ENCODE measurements around the gene DIP2A.
"Not testable (repeated sequence)": the region's sequence is repeated elsewhere in the genome, so short reads cannot be mapped to it uniquely, and the experiment has no call there.

DIP2A gene

DNA sequence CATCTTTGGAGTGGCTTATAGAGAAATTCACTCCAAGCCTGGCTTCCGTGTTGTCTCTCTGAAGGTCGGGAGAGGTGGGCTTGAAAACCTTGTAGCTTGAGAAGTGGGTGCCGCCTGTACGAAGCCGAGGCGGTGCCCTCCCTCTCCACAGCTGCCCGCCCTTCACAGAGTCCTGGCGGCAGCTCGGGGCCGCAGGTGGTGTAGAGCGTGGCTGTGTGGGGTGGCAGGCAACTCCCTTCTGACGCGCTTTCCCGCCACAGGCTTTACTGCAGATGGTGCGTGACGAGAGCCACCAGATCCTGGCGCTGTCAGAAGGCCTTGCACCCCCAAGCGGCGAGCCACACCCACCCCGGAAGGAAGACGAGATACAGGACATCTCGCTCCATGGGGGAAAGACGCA is 33.1 kb upstream of the DIP2A start:
- DNase-seq (ENCODE audit: low read depth in 1 of 2, low spot score in 1 of 2): no peak

DNA sequence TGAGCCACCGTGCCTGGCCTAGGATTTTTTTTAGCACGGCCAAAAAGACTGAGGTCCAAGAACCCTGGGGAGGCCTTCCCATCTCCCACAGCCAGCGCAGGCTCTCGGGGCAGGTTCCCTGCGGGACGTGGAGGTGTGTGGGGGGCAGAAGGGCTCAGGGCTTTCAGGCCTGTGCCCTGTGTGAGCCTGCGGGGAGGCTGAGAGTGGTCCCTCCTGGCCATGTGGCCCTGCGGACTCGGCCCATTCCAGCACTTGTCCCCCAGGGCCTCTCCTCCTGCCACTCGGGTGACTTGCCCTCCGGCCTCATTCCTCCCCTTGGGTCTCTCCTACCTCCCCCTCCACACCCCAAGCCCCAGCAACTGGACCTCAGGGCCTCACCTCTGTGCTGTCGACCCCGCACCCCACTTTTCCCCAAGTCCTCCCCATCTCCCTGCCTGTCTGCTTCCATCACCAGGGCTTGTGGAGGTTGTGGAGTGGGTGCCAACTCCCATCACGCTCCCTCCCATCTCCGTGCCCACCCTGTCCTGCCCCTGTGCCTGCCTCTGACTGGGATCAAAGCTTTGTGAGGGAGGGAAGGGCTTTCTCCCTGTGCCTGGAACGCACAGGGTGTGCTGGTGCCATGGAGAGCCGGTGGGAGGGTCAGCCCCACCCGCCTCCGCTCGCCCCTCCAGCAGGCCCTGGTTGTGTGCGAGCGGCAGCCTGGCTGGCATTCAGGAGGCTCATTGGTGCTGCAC is 32.2 kb upstream of the DIP2A start:
- no peak for DNase-seq (ENCODE audit: low read depth in 1 of 2, low spot score in 1 of 2)

DNA sequence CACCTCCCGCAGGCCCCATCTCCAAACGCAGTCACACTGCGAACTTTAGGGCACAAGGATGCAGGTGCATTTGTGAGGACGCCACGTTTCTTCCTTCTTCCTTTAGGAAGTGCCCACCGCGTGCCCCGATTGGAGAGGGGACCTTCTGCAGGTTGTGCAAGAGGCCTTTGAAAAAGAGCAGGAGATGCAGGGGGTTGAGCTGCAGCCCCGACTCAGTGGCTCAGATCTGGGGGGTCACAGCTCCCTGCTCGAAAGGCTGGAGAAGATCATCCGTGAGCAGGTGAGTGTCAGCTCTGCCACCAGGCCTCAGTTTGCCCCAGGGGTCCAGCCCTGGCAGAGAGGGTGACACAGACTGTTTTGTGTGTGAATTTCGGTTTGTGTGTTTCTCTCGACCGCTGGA is 31.2 kb upstream of the DIP2A start:
- no peak for DNase-seq (ENCODE audit: low read depth in 1 of 2, low spot score in 1 of 2)

DNA sequence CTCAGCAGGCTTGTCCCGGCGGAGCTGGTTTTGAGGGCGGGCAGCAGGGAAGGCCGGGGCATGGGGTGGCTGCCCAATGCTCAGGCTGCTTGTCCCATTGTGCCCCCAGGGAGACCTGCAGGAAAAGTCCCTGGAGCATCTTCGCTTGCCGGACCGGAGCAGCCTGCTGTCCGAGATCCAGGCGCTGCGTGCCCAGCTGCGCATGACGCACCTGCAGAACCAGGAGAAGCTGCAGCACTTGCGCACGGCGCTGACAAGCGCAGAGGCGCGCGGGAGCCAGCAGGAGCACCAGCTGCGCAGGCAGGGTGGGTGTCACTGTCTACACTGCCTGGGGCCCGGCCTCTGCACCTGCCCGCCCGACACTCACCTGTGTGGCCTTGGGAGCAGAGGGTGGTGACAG is 30.4 kb upstream of the DIP2A start:
- no peak for DNase-seq (ENCODE audit: low read depth in 1 of 2, low spot score in 1 of 2)

DNA sequence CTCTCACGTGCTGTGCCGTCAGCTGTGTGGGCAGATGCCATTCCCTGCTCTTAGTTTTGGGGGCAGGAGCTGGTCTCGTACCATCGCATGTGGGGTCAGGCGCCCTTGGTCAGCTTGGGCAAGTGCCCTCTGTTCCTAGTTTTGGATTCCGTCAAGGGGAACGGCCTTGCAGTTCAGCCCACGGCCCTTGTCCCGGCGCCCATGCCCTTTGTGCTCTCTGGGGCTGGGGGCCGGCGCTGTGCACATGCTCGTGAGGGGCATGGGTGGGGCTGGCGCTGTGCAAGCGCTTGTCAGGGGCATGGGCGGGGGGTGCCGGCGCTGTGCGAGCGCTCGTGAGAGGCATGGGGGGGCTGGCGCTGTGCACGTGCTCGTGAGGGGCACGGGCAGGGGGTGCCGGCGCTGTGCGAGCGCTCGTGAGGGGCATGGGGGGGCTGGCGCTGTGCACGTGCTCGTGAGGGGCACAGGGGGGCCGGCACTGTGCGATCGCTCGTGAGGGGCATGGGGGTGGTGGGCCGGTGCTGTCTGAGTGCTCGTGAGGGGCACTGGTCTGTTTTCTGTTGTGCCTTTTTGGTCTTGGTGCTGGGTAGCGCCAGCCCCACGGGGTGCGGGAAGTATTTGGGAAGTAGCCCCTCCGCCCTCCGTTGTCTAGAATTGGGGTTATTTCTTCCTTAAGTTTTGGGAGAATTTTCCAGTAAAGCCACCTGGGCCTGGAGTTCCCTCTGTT is 29.5 kb upstream of the DIP2A start:
- DNase-seq (ENCODE audit: low read depth in 1 of 2, low spot score in 1 of 2): no peak

DNA sequence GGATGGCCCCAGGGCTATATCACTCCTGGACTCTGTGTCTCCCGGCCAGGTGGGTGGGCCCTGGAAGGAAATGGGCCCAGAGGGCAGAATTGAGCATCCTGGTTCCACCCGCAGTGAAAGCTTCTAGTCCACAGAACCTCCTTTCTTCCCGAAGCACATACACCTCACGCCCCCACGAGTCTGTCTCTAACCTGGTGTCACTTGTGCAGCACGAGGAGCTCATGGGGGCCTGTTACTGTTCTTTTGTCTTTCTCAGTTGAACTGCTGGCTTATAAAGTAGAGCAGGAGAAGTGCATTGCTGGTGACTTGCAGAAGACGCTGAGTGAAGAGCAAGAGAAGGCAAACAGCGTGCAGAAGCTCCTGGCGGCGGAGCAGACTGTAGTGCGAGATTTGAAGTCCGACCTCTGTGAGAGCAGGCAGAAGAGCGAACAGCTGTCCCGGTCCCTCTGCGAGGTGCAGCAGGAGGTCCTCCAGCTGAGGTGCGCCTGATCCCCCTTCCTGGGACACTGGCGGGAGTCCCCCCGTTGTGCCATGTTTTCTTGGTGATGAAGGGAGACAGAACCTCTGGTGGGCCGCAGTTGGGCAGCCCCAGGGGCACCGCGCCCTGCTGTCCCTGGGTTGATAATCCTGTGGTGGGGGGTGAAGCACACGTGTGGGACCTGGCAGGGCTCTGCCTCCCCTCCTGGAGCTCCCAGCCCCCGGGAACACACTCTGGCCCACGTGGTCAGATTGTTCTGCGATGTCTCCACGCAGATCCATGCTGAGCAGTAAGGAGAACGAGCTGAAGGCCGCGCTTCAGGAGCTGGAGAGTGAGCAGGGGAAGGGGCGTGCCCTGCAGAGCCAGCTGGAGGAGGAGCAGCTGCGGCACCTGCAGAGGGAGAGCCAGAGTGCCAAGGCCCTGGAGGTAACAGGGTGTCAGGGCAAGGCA is 28.7 kb upstream of the DIP2A start:
- no peak for DNase-seq (ENCODE audit: low read depth in 1 of 2, low spot score in 1 of 2)

DNA sequence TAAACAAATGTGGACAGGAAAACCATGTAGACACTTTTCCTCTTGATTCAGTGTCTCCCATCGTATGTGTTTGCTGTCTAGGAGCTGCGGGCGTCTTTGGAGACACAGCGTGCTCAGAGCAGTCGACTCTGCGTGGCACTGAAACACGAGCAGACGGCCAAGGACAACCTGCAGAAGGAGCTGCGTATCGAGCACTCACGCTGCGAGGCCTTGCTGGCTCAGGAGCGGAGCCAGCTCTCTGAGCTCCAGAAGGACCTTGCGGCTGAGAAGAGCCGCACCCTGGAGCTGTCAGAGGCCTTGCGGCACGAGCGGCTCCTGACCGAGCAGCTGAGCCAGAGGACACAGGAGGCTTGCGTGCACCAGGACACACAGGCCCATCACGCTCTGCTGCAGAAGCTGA is 27.2 kb upstream of the DIP2A start:
- no peak for DNase-seq (ENCODE audit: low read depth in 1 of 2, low spot score in 1 of 2)

DNA sequence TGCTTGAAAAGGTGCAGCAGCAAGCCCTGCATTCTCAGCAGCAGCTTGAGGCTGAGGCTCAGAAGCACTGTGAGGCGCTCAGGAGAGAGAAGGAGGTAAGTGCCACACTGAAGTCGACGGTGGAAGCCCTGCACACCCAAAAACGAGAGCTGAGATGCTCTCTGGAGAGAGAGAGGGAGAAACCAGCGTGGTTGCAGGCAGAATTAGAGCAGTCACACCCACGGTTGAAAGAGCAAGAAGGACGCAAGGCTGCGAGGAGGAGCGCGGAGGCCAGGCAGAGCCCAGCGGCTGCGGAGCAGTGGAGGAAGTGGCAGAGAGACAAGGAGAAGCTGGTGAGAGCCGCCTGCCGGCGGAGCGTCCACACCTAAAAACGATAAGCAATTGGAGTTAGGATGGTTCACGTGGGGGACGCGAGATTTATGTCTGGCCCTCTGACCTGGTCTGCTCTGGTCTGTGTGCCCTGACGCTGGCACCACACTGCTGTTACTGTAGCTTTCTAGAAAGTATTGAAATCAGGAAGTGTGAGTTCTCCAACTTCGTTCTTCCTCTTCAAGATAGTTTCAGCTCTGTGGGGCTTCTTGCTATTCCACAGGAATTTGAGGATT is 26.7 kb upstream of the DIP2A start:
- DNase-seq (ENCODE audit: low read depth in 1 of 2, low spot score in 1 of 2): no peak

DNA sequence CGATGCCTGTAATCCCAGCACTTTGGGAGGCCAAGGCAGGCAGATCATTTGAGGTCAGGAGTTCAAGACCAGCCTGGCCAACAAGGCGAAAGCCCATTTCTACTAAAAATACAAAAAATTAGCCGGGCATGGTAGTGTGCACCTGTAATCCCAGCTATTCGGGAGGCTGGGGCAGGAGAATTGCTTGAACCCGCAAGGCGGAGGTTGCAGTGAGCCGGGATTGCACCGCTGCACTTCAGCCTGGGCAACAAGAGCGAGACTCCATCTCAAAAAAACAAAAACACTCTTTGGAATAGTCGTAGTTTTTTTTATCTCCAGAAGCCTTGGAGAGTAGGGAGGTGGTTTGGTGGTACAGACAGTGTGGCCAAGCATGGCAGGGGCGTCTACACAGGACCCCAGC is 25.6 kb upstream of the DIP2A start:
- DNase-seq (ENCODE audit: low read depth in 1 of 2, low spot score in 1 of 2): not testable (repeated sequence)

DNA sequence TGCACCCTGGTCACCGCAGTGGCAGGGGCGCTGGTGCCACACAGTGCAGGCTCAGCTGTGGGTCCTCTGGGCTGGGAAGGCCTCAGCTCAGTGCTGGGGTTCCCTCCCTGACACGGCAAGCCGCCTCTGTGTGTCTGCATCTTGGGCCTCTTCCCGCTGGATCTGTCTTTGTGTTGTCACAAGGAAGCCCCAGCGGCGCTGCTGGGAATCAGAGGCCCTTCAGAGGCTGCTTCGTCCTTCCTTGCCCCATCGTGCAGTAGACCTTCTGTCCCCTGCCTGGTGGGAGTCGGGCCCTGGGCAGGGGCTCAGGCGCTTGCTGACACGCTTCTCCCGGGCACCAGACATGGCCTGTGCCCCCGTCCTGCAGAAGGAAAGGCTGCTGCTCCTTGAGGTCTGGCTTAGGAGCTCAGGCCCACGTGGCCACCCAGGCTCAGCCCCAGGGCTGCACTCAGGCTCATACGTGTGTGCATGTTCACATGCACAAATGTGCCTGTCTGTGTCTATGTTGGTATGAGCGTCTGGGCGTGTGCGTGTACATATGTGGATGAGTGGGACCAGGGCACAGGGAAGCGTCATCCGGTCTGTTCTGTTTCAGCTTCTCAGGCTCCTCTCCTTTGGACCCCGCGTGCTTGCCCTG is 24.3 kb upstream of the DIP2A start:
- DNase-seq (ENCODE audit: low read depth in 1 of 2, low spot score in 1 of 2): no peak

DNA sequence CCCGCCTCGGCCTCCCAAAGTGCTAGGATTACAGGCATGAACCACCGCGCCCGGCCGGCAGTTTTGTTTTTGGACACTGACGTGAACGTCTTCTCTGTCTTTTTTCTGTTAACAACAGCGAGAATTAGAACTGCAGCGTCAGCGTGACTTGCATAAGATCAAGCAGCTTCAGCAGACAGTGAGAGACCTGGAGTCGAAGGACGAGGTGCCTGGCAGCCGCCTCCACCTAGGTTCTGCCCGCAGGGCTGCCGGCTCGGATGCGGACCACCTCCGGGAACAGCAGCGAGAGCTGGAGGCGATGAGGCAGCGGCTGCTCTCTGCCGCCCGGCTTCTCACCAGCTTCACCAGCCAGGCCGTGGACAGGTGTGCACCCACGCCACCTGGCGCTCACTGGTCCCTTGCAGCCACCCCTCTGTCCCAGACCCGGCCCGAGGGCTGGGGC is 22.9 kb upstream of the DIP2A start:
- DNase-seq (ENCODE audit: low read depth in 1 of 2, low spot score in 1 of 2): no peak

DNA sequence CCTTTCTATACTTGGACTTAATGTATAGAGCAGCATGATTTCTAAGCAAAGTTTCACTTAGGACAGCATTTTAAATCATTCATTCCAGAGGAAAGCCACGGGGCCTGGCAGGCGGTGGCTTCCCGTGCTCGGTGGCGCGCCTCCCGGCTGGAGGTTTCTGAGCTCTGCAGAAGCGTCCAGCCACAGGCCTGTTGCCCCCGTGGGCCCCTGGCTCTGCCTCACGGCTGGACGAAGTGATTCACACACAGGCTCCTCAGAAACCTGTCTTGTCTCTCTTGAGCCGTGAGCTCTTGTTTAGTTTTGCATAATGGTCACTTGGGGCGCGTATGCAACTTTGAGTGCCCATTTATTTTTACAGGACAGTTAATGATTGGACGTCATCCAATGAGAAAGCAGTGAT is 22.1 kb upstream of the DIP2A start:
- no peak for DNase-seq (ENCODE audit: low read depth in 1 of 2, low spot score in 1 of 2)

DNA sequence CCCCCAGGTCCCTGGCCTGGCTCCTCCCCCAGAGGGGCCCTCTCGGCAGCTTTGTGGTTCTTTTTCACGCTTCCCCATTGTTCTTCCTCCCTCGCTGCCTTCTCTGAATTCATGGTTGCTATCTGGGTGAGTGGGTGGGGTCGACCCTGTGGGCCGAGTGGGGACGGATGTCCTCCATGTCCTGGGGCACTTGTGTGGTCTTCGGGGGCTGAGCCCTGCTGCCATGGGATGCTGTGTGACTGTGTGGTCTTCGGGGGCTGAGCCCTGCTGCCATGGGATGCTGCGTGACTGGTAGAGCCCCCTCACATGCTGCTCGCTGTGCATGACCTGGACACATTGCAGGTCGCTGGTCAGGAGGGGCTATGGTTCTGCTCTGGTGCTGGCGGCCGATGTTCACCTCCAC is 21.6 kb upstream of the DIP2A start:
- DNase-seq (ENCODE audit: low read depth in 1 of 2, low spot score in 1 of 2): no peak

DNA sequence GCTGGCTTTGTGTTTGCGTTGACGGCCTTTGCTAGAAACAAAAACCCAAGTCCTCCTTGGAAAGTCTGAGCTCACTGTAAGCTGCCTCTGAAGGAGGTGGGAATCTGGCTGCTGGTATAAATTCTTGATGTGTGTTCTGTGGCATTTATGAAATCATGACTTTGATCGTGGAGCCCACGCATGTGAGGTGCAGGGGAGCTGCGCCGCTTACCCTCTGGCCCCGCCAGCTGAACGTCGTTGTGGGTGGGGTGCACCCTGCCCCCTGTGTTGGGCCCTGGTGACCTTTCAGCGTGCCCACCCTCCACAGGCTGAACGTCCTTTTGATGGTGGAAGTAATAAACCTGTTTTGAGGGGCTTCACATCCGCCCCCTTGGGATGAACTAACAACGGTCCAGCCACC is 21.2 kb upstream of the DIP2A start:
- DNase-seq (ENCODE audit: low read depth in 1 of 2, low spot score in 1 of 2): no peak

DNA sequence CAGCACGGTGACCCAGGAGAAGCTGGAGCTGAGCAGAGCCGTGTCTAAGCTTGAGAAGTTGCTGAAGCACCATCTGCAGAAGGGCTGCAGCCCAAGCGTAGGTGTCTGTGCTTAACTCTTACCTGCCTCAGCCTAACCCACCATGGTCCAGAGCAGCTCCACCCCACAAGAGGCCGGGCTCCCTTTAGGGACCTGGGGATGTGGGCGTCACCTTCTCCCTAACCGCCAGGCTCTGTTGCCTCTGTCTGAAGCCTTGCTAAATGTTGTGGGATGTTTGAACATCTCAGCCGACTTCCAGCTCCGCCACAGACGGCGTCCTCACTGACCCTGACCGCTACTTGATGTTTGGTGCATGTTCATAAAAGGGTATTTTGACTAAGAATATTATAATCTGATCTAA is 20.4 kb upstream of the DIP2A start:
- no peak for DNase-seq (ENCODE audit: low read depth in 1 of 2, low spot score in 1 of 2)

DNA sequence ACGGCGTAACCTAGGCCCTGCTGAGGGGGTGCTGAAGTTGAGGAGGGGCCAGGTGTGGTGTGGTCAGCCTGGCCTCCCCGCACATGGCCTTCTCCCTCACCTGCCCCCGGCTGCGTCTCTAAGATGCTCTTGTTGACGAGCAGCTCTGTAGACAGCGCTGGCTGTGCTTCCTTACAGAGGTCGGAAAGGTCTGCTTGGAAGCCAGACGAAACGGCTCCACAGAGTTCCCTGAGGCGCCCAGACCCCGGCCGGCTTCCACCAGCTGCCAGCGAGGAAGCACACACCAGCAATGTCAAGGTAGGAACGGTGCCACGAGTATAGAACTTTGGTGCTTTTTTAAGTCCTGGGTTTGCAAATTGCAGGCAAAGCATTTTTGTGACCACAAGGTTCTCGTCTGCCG is 18.8 kb upstream of the DIP2A start:
- no peak for DNase-seq (ENCODE audit: low read depth in 1 of 2, low spot score in 1 of 2)

DNA sequence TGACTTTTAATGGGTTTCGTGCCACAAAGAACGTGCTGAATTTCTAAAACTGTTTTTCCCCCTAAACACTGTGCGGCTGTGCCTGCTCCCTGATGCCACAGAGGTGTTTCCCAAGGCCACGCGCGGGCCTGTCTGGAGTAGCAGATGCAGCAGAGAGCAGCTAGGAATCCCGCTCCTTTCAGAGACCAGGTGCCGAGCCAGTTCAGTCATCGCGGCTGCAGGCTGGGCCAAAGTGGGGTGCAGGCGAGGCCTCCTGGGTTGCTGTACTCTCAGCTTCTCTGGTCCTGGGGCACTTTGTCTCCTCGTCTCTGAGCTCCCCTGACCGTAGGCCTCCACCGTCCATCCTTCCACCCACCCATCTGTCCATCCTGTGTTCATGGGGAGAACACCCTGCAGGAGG is 17.4 kb upstream of the DIP2A start:
- no peak for DNase-seq (ENCODE audit: low read depth in 1 of 2, low spot score in 1 of 2)

DNA sequence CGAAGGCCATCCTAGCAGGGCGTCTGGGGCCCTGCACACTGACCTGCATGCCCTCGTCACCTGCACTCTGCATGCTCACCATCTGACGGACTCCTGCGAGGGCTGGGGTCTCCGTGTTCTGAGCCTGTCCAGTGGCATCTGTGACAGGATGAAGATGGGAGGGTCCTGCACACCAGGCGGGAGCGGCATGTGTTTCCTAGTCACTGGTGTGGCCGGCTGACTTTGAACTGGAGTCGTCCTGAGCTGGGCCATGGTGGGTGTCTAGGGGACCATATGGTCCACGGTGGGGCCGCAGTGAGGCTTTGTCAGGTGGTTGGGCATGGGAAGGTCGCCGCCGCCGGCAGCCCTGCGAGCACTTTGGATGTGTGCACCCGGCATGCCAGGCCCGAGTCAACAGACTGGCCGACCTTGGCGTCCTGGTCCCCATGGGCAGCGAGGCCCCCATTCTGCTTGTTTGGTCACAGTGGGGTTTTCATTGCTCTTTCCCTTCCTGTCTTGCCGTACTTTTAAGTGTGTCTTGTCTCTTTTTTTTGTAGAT is 16.7 kb upstream of the DIP2A start:
- no peak for DNase-seq (ENCODE audit: low read depth in 1 of 2, low spot score in 1 of 2)

DNA sequence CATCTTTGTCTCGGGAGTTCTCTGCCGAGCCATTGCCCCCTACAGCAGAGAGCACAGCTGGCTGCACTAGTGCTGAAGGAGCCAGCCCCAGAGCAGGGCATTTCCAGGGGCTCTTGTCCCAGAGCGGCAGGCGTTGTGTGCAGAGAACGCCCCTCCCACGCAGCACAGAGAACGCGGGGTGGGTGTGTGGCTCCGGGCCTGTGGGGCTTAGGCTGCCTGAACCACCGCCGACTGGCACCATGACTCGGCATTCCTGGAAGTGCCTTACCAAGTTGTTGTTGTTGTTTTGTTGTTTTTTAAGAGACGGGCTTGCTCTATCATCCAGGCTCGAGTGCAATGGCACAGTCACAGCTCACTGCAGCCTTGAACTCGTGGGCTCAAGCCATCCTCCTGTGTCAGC is 15.8 kb upstream of the DIP2A start:
- DNase-seq (ENCODE audit: low read depth in 1 of 2, low spot score in 1 of 2): no peak

DNA sequence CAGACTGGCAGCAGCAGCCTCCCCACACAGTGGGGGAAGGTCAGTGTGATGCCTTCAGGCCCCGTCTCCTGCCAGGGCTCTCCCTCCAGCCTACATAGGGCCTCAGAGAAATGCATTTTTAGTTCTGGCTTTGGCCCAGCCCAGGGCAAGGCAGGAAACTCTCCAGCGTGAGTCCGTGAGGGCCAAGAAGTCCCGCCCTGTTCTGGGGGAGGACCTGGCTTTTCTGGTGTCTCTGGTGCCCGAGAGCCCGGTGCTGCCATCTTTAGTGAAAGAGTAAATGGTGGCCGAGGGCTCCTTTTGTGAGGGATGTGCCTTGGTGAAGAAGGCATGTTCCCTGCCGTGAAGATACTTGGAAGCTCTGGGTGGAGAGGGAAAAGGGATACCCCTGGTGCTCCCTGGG is 14.8 kb upstream of the DIP2A start:
- no peak for DNase-seq (ENCODE audit: low read depth in 1 of 2, low spot score in 1 of 2)

DNA sequence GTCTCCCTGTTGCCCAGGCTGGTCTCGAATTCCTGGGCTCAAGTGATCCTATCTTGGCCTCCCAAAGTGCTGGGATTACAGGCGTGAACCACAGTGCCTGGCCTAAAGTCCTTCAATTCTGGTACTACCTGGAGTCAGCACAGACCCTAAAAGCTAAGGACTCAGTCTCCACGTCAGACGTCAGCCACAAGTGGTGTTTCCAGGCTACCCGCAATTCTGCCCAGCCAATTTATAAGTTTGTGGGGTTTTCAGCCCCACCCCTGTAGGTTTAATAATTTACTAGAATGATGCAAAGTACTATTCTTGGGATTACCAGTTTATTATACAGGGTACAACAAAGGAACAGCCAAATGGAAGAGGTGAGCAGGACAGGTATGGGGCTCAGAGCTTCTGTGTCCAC is 10.6 kb upstream of the DIP2A start:
- DNase-seq (ENCODE audit: low read depth in 1 of 2, low spot score in 1 of 2): no peak
